ENCODE measurements around the gene COQ4.
A peak's percentile ranks its signal among the peaks of the same experiment; 100 is the strongest.

The COQ4 gene

GRCh38 chr9:128361296-128361985 lies 38.8 kb downstream of the COQ4 start:
- TF ChIP-seq TAF1 (IDR thresholded peaks at IDR 0.05; ENCODE audit: borderline replicate concordance, insufficient read depth, low read length) (no peak), SIN3A (IDR thresholded peaks at IDR 0.05; ENCODE audit: borderline replicate concordance, insufficient read depth, low read length) (no peak), POLR2AphosphoS5 (IDR thresholded peaks at IDR 0.05; ENCODE audit: low read depth, low read length) (no peak), FOXP2 (optimal IDR thresholded peaks at IDR 0.05; ENCODE audit: borderline replicate concordance, extremely low read depth, extremely low read length, insufficient read depth) (no peak), REST (IDR thresholded peaks at IDR 0.05; ENCODE audit: insufficient read depth in 1 of 2, low read depth in 2 of 2, low read length in 2 of 2) (no peak)

- TF ChIP-seq POLR2AphosphoS5 (IDR thresholded peaks at IDR 0.05; ENCODE audit: low read depth, low read length) (peak; percentile 57; the same call in 1 of the 2 replicates), TAF1 (IDR thresholded peaks at IDR 0.05; ENCODE audit: borderline replicate concordance, insufficient read depth, low read length) (no peak; the same call in 1 of the 2 replicates), FOXP2 (optimal IDR thresholded peaks at IDR 0.05; ENCODE audit: borderline replicate concordance, extremely low read depth, extremely low read length, insufficient read depth) (peak; percentile 8)
Observed at GRCh38 chr9:128361986-128362646, 39.5 kb downstream of the COQ4 start.

GRCh38 chr9:128362774-128363173 lies 40.1 kb downstream of the COQ4 start:
- TF ChIP-seq POLR2AphosphoS5 (IDR thresholded peaks at IDR 0.05; ENCODE audit: low read depth, low read length) (no peak), SIN3A (IDR thresholded peaks at IDR 0.05; ENCODE audit: borderline replicate concordance, insufficient read depth, low read length) (no peak), TAF1 (IDR thresholded peaks at IDR 0.05; ENCODE audit: borderline replicate concordance, insufficient read depth, low read length) (no peak), FOXP2 (optimal IDR thresholded peaks at IDR 0.05; ENCODE audit: borderline replicate concordance, extremely low read depth, extremely low read length, insufficient read depth) (no peak), REST (IDR thresholded peaks at IDR 0.05; ENCODE audit: insufficient read depth in 1 of 2, low read depth in 2 of 2, low read length in 2 of 2) (no peak)

- TF ChIP-seq REST (IDR thresholded peaks at IDR 0.05; ENCODE audit: insufficient read depth in 1 of 2, low read depth in 2 of 2, low read length in 2 of 2) (no peak), SIN3A (IDR thresholded peaks at IDR 0.05; ENCODE audit: borderline replicate concordance, insufficient read depth, low read length) (no peak), FOXP2 (optimal IDR thresholded peaks at IDR 0.05; ENCODE audit: borderline replicate concordance, extremely low read depth, extremely low read length, insufficient read depth) (no peak), POLR2AphosphoS5 (IDR thresholded peaks at IDR 0.05; ENCODE audit: low read depth, low read length) (no peak), TAF1 (IDR thresholded peaks at IDR 0.05; ENCODE audit: borderline replicate concordance, insufficient read depth, low read length) (no peak)
Observed at GRCh38 chr9:128365525-128365924, 42.9 kb downstream of the COQ4 start.

- TF ChIP-seq TAF1 (IDR thresholded peaks at IDR 0.05; ENCODE audit: borderline replicate concordance, insufficient read depth, low read length) (no peak), POLR2AphosphoS5 (IDR thresholded peaks at IDR 0.05; ENCODE audit: low read depth, low read length) (no peak), SIN3A (IDR thresholded peaks at IDR 0.05; ENCODE audit: borderline replicate concordance, insufficient read depth, low read length) (no peak), REST (IDR thresholded peaks at IDR 0.05; ENCODE audit: insufficient read depth in 1 of 2, low read depth in 2 of 2, low read length in 2 of 2) (no peak), FOXP2 (optimal IDR thresholded peaks at IDR 0.05; ENCODE audit: borderline replicate concordance, extremely low read depth, extremely low read length, insufficient read depth) (no peak)
Observed at GRCh38 chr9:128369024-128369706, 46.5 kb downstream of the COQ4 start.

All from PFSK-1 (cell line).